Fibroblast of lung (primary cell): ENCODE measurements around the gene NOSTRIN.

Source experiments
- CTCF ChIP-seq, 2 donors: IDR thresholded peaks in 1 of 2; conservative IDR thresholded peaks in 1 of 2; 1 replicate in 1 of 2; 2 replicates in 1 of 2; pipeline ENCODE4 v1.5.1; 2011 to 2012; ENCODE audit warnings: low read length in 2 of 2, control low read depth in 1 of 2, inconsistent platforms in 1 of 2, low read depth in 1 of 2, mild to moderate bottlenecking in 1 of 2
- EZH2 ChIP-seq: IDR thresholded peaks from 2 replicates; pipeline ENCODE4 v1.5.1; 2012; ENCODE audit warnings: low read length, control low read depth, mild to moderate bottlenecking; ENCODE audit errors: missing control alignments

- TF ChIP-seq CTCF (conservative IDR thresholded peaks at IDR 0.05 in 1 of 2, IDR thresholded peaks at IDR 0.05 in 1 of 2; ENCODE audit: low read depth in 1 of 2, low read length in 2 of 2) (no peak), EZH2 (no peak)
Measured at GRCh38 chr2:168804214-168804613, 1.8 kb downstream of the NOSTRIN start.
